ENCODE results near the gene ELF3.

- no peak for TF ChIP-seq CTCF (IDR thresholded peaks at IDR 0.05)
- TF ChIP-seq EP300 (IDR thresholded peaks at IDR 0.05), result no peak
- no peak for TF ChIP-seq POLR2A (IDR thresholded peaks at IDR 0.05; ENCODE audit: low read depth)
- no peak for TF ChIP-seq POLR2AphosphoS5 (IDR thresholded peaks at IDR 0.05)
Observed at GRCh38 chr1:202011994-202012393, 1.6 kb downstream of the ELF3 start.

Measured in esophagus muscularis mucosa (tissue), 4 donors.